T-cell (primary cell): ENCODE results near the gene INTS11. TPM values are rescaled to one million over a fixed set of nuclear protein-coding genes. Genes with fewer than 3 reads are reported as not detected.

Experiments
- ATAC-seq, 4 experiments: fragments of 200-7000 bp in 3 of 4; fragments of 150-1000 bp in 1 of 4; cut with Tn5 transposase; replicated peaks in 1 of 4; 1 replicate in 3 of 4; 2 replicates in 1 of 4; pipeline ENCODE4 v1.10.0; 2021; ENCODE audit warnings: moderate library complexity in 3 of 4, mild to moderate bottlenecking in 2 of 4, moderate number of reproducible peaks in 1 of 4
- CTCF ChIA-PET, 2 donors: fragments of 300-600 bp; sonication (Branson Sonifier 250); formaldehyde crosslinking; loops; one replicate each; lab custom pipeline; 2022; ENCODE audit warnings: antibody characterized with exemption in 2 of 2; lab: Charles Lee
- POLR2A ChIA-PET, 2 donors: fragments of 300-600 bp; sonication (Branson Sonifier 250); formaldehyde crosslinking; loops; one replicate each; lab custom pipeline; 2022; ENCODE audit warnings: antibody characterized with exemption in 2 of 2; lab: Charles Lee
- DNase-seq, 35 experiments: peaks; one replicate each; pipeline versions ENCODE4 v3.0.0 to v3.0.0-alpha.2; 2013 to 2023
- H3K27ac ChIP-seq: one replicate; pipeline ENCODE4 v1.5.1; 2013; ENCODE audit warnings: low read length
- H3K27me3 ChIP-seq, 2 experiments: replicated peaks in 1 of 2; 1 replicate in 1 of 2; 2 replicates in 1 of 2; pipeline versions ENCODE4 v1.6.1 to v1.7.0; 2013; ENCODE audit warnings: low read length in 1 of 2, mixed read lengths in 1 of 2; ENCODE audit not compliant: control insufficient read depth in 2 of 2, insufficient read depth in 2 of 2; ENCODE audit errors: extremely low read depth in 1 of 2
- H3K36me3 ChIP-seq, 2 donors: 1 replicate in 1 of 2; 2 replicates in 1 of 2; pipeline versions ENCODE4 v1.6.1 to v1.7.0; 2013; ENCODE audit warnings: low read length in 1 of 2; ENCODE audit not compliant: control insufficient read depth in 2 of 2, insufficient read depth in 1 of 2; ENCODE audit errors: extremely low read depth in 1 of 2
- H3K4me1 ChIP-seq, 2 experiments: 1 replicate in 1 of 2; 2 replicates in 1 of 2; pipeline versions ENCODE4 v1.6.1 to v1.7.0; 2013; ENCODE audit warnings: low read length in 2 of 2, mixed read lengths in 1 of 2; ENCODE audit not compliant: insufficient read depth in 2 of 2, control insufficient read depth in 1 of 2; ENCODE audit errors: extremely low read depth in 1 of 2
- H3K4me3 ChIP-seq, 2 donors: 1 replicate in 1 of 2; 2 replicates in 1 of 2; pipeline versions ENCODE4 v1.5.1 to v1.7.0; 2013; ENCODE audit warnings: mild to moderate bottlenecking in 2 of 2, low read length in 1 of 2, moderate library complexity in 1 of 2; ENCODE audit not compliant: control insufficient read depth in 1 of 2; ENCODE audit errors: extremely low read depth in 1 of 2
- H3K9me3 ChIP-seq: 2 replicates; pipeline ENCODE4 v1.7.0; 2013
- H3K27ac Mint-ChIP-seq, 2 donors: one replicate each; pipeline ENCODE4 v1.8.0; 2020 to 2021; ENCODE audit warnings: mild to moderate bottlenecking in 2 of 2, mixed read lengths in 2 of 2
- H3K27me3 Mint-ChIP-seq, 2 donors: one replicate each; pipeline ENCODE4 v1.8.0; 2021 to 2022; ENCODE audit warnings: mixed read lengths in 2 of 2
- H3K36me3 Mint-ChIP-seq: one replicate; pipeline ENCODE4 v1.8.0; 2021; ENCODE audit warnings: mixed read lengths
- H3K4me1 Mint-ChIP-seq, 3 donors: one replicate each; pipeline ENCODE4 v1.8.0; 2020 to 2022; ENCODE audit warnings: mixed read lengths in 3 of 3, mild to moderate bottlenecking in 1 of 3
- H3K4me3 Mint-ChIP-seq, 3 donors: one replicate each; pipeline ENCODE4 v1.8.0; 2020 to 2022; ENCODE audit warnings: mild to moderate bottlenecking in 3 of 3, mixed read lengths in 3 of 3, moderate library complexity in 3 of 3
- H3K9me3 Mint-ChIP-seq, 3 donors: one replicate each; pipeline ENCODE4 v1.8.0; 2020 to 2022; ENCODE audit warnings: mixed read lengths in 3 of 3
- WGBS: methylation state at CpG from one replicate; pipeline ENCODE4 v1.1.5; 2013; ENCODE audit warnings: missing lambda C conversion rate; ENCODE audit not compliant: insufficient coverage; 5-methylcytosine and 5-hydroxymethylcytosine counted together
- total RNA-seq, 35 experiments: library from RNA in 6 of 35; stranded (reverse) in 6 of 35; fragments of 120-200 nt in 1 of 35; gene quantifications; one replicate each; pipeline versions ENCODE4 v1.2.1 to v1.2.4 and lab custom pipeline; 2013 to 2026

INTS11 gene
- total RNA-seq, 5 donors from 2014 or later (not counting 1 experiment from before 2014, with no cell fraction given), result 161 to 200 (median 182) TPM

DNA sequence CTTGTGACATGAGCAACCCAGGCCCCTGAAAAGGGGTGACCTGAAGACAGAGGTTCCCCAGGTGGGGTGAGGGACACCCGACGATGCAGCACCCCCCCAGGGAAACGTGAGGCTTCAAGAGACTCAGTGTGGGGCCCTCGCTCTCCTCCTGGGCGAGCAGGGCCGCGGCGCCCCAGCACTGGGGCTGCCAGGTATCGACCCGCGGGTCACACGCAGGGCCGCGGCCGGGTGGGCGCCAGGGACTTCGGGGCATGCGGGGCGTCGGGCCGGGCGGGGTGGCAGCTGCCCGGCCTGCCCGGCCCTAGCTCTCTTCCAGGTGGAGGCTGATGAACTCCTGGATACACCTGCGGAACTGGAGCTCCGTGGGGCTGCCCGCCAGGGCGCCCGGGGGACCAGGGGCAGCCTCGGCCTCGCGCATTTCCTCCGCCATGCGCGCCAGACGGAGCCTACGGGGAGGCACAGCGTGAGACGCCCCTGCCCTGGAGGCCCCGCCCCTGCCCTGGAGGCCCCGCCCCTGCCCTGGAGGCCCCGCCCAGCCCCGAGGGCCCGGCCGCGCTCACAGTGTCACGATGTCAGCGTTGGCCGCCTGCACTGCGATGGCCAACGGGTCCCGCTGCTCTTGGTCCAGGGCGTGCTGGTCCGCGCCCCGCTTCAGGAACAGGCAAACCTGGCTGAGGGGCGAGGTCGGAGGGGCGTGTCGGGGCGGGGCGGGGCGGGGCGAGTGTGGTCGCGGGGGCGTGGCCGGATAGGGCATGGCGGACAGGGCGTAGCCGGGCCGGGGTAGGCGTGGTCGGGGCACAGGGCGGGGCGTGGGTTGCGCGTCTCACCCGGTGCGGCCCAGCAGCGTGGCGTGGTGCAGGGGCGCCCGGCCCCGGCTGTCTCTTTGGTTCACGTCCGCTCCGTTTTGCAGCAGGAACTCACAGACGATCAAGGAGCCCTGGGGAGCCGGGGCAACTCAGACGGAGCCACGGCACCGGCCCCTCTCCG, 30.9 kb downstream of the INTS11 start:
- no peak for DNase-seq
- no peak overlapping the region for H3K27ac ChIP-seq
- peaks cover 0 to 3% of the 10 kb centered on the region in 2 donors for H3K36me3 ChIP-seq
- no peaks in the 10 kb centered on the region for H3K9me3 Mint-ChIP-seq
- H3K27ac Mint-ChIP-seq, result no peak overlapping the region
- H3K27me3 ChIP-seq, result peaks cover 0 to 11% of the 10 kb centered on the region in 2 experiments
- no peaks in the 10 kb centered on the region for H3K9me3 ChIP-seq
- peaks cover 0 to 14% of the 10 kb centered on the region in 2 experiments for H3K4me1 ChIP-seq
- CTCF ChIA-PET, result no interaction called here
- H3K4me1 Mint-ChIP-seq, result peaks cover 3 to 5% (median 4%) of the 10 kb centered on the region in 3 donors
- H3K36me3 Mint-ChIP-seq, result no peaks in the 10 kb centered on the region
- ATAC-seq, result no peak
- 94% methylated on average over 93 of the region's 94 CpGs for WGBS
- H3K27me3 Mint-ChIP-seq, result peaks cover 0 to 3% of the 10 kb centered on the region in 2 donors
- no peak overlapping the region for H3K4me3 ChIP-seq
- no peak overlapping the region for H3K4me3 Mint-ChIP-seq
- POLR2A ChIA-PET, result interaction anchor here in 1 of 2 donors (0.5 kb wide), 1 partner anchor 15 kb away, joined by 4 read pairs; no protein-coding TSS in a partner anchor

DNA sequence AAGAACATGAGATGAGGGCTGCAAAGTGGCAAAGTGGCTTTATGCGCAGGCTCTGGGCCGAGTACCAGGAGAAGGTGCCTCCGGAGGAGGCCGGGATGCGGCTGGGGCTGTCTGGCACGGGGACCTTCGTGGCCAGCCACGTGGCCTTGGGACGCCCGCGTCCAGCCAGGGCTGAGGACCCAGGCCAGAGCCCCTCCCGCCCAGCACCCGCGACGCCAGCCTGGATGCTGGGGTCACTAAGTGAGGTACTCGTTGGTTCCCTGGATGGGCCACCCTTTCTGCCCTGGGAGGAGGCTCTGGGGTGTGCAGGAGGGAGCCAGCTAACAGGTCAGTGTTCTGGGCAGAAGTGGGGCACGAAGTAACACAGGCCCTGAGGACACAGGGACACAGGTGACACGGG, 31.6 kb downstream of the INTS11 start:
- Mint-ChIP-seq H3K4me1 (peaks cover 3 to 5% (median 4%) of the 10 kb centered on the region in 3 donors), H3K27me3 (peaks cover 0 to 3% of the 10 kb centered on the region in 2 donors), H3K4me3 (no peak overlapping the region), H3K27ac (no peak overlapping the region), H3K9me3 (no peaks in the 10 kb centered on the region), H3K36me3 (no peaks in the 10 kb centered on the region)
- ATAC-seq (no peak), DNase-seq (no peak)
- Histone ChIP-seq H3K36me3 (peaks cover 0 to 3% of the 10 kb centered on the region in 2 donors), H3K4me3 (no peak overlapping the region), H3K27me3 (peaks cover 0 to 11% of the 10 kb centered on the region in 2 experiments), H3K4me1 (peaks cover 0 to 14% of the 10 kb centered on the region in 2 experiments), H3K27ac (no peak overlapping the region), H3K9me3 (no peaks in the 10 kb centered on the region)
- 98% methylated on average over 17 of the region's 18 CpGs for WGBS
- ChIA-PET CTCF (no interaction called here), POLR2A (interaction anchor here in 1 of 2 donors (0.5 kb wide), 1 partner anchor 14 kb away, joined by 4 read pairs; no protein-coding TSS in a partner anchor)

DNA sequence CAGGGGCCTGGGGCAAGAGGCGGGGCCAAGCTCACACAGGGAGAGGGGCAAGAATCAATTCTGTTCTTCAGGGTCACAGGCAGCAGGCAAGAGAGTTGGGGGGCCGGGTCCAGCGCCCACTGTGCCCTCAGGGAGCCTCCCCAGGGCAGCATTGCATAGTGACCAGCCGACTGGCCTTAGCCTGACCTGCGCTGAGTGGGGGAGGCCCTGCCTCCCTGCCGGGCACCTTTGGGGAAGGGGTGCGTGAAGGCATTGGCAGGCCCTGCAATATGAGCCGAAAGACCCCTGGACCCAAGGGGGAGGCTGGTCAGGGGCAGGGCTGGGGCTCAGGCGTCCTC, 32.0 kb downstream of the INTS11 start:
- H3K36me3 Mint-ChIP-seq, result no peaks in the 10 kb centered on the region
- no peaks in the 10 kb centered on the region for H3K9me3 Mint-ChIP-seq
- H3K27me3 ChIP-seq, result peaks cover 0 to 11% of the 10 kb centered on the region in 2 experiments
- DNase-seq, result no peak
- peaks cover 3 to 5% (median 4%) of the 10 kb centered on the region in 3 donors for H3K4me1 Mint-ChIP-seq
- H3K4me3 Mint-ChIP-seq, result no peak overlapping the region
- no peak overlapping the region for H3K27ac Mint-ChIP-seq
- peaks cover 0 to 3% of the 10 kb centered on the region in 2 donors for H3K27me3 Mint-ChIP-seq
- no peaks in the 10 kb centered on the region for H3K9me3 ChIP-seq
- peaks cover 0 to 14% of the 10 kb centered on the region in 2 experiments for H3K4me1 ChIP-seq
- no peak for ATAC-seq
- WGBS, result 93% methylated on average over 6 of the region's 9 CpGs
- ChIA-PET CTCF (interaction anchor here in 1 of 2 donors (0.6 to 2.0 kb wide), 2 partner anchors 167 to 171 kb away, joined by 3 to 17 read pairs; no protein-coding TSS in a partner anchor), POLR2A (no interaction called here)
- no peak overlapping the region for H3K27ac ChIP-seq
- H3K36me3 ChIP-seq, result peaks cover 0 to 3% of the 10 kb centered on the region in 2 donors
- H3K4me3 ChIP-seq, result no peak overlapping the region

DNA sequence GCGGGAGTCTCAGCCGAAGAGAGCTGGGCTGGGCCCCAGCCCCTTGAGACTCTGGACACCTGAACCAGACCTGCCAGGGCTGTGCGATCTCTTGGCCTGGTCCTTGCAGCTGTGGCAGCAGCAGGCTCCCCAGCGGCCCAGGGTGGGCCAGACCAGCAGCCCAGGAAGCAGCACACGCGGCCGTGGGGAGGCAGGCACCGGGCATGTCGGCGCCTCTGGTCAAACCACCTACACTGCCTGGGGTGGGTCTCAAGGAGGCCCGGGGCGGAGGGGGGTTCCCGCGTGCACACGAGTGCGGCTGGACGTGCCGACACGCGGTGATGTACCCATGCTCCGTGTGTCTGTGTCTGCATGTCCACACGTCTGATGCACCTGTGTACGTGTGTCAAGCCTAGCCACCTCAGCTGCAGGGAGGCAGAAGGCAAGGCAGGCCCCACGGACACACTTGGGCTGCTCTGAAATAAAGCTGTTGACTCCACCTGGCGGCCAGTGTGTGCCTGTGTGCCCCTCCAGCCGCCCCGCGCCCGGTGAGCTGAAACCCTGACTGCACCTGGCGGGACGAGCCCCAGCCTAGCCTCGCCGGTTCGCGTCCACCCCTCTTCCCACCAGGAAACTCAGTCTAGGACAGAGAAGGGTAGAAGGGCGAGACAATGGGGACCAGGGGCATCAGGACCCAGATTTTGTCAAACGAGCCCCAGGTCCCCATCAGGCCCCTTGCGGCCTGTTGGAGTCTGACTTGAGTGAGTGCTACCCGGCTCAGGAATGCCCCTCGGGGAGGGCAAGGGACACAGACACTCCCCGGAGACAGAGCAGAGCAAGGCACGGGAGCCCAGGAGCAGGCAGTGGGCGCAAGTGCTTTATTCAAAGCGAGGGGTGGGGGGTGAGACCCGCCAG, 32.7 kb downstream of the INTS11 start:
- 66% methylated on average over 38 of the region's 45 CpGs for WGBS
- Mint-ChIP-seq H3K36me3 (no peaks in the 10 kb centered on the region), H3K4me3 (no peak overlapping the region), H3K27ac (no peak overlapping the region), H3K9me3 (no peaks in the 10 kb centered on the region), H3K27me3 (peaks cover 0 to 3% of the 10 kb centered on the region in 2 donors), H3K4me1 (peaks cover 3 to 5% (median 4%) of the 10 kb centered on the region in 3 donors)
- Histone ChIP-seq H3K27me3 (peaks cover 0 to 16% of the 10 kb centered on the region in 2 experiments), H3K4me1 (peaks cover 0 to 14% of the 10 kb centered on the region in 2 experiments), H3K36me3 (peaks cover 0 to 3% of the 10 kb centered on the region in 2 donors), H3K9me3 (no peaks in the 10 kb centered on the region), H3K4me3 (no peak overlapping the region), H3K27ac (no peak overlapping the region)
- POLR2A ChIA-PET, result no interaction called here
- ATAC-seq (peak; percentile 74 to 85 (median 76)), DNase-seq (peak; percentile 37 to 82 (median 62))
- CTCF ChIA-PET, result interaction anchor here in 1 of 2 donors (0.6 to 2.0 kb wide), 3 partner anchors 122 to 170 kb away, joined by 3 to 17 read pairs (median 5); no protein-coding TSS in a partner anchor

DNA sequence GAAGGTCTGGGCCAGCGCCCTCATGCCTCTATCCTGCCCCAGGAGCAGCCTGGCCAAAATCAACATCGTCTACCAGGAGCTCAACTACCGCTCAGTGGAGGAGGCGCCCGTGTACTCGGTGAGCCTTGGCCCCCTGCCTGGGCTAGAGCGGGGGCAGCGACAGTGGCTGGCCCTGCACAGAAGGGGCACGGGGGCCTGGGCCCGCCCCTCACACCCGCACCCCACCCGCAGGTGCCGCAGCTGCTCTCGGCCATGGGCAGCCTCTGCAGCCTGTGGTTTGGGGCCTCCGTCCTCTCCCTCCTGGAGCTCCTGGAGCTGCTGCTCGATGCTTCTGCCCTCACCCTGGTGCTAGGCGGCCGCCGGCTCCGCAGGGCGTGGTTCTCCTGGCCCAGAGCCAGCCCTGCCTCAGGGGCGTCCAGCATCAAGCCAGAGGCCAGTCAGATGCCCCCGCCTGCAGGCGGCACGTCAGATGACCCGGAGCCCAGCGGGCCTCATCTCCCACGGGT, 33.4 kb downstream of the INTS11 start:
- ATAC-seq, result no peak
- no peaks in the 10 kb centered on the region for H3K36me3 Mint-ChIP-seq
- WGBS, result 87% methylated on average over 24 of the region's 28 CpGs

More for the DNA sequence above, 33.4 kb downstream of the INTS11 start:
- peaks cover 0 to 3% of the 10 kb centered on the region in 2 donors for H3K27me3 Mint-ChIP-seq
- no peak overlapping the region for H3K4me3 Mint-ChIP-seq
- Histone ChIP-seq H3K4me1 (peaks cover 0 to 14% of the 10 kb centered on the region in 2 experiments), H3K4me3 (no peak overlapping the region), H3K36me3 (peaks cover 0 to 3% of the 10 kb centered on the region in 2 donors), H3K9me3 (no peaks in the 10 kb centered on the region), H3K27me3 (peaks cover 0 to 22% of the 10 kb centered on the region in 2 experiments), H3K27ac (no peak overlapping the region)
- ChIA-PET CTCF (interaction anchor here (0.7 to 2.0 kb wide), 3 partner anchors 121 to 170 kb away, joined by 3 to 17 read pairs (median 5); no protein-coding TSS in a partner anchor), POLR2A (no interaction called here)
- no peaks in the 10 kb centered on the region for H3K9me3 Mint-ChIP-seq
- no peak for DNase-seq
- H3K27ac Mint-ChIP-seq, result no peak overlapping the region
- H3K4me1 Mint-ChIP-seq, result peaks cover 3 to 5% (median 4%) of the 10 kb centered on the region in 3 donors
